HG02970 (cell line): ENCODE results near the gene TSPEAR.
"Not testable (repeated sequence)": the region's sequence is repeated elsewhere in the genome, so short reads cannot be mapped to it uniquely, and the experiment has no call there.

Experiments
- ATAC-seq: cut with Tn5 transposase; IDR thresholded peaks from one replicate; pipeline ENCODE4 v1.9.1; 2021; ENCODE audit warnings: mild to moderate bottlenecking, moderate library complexity, moderate number of reproducible peaks; ENCODE audit not compliant: unreplicated experiment, low FRiP score

TSPEAR gene

DNA sequence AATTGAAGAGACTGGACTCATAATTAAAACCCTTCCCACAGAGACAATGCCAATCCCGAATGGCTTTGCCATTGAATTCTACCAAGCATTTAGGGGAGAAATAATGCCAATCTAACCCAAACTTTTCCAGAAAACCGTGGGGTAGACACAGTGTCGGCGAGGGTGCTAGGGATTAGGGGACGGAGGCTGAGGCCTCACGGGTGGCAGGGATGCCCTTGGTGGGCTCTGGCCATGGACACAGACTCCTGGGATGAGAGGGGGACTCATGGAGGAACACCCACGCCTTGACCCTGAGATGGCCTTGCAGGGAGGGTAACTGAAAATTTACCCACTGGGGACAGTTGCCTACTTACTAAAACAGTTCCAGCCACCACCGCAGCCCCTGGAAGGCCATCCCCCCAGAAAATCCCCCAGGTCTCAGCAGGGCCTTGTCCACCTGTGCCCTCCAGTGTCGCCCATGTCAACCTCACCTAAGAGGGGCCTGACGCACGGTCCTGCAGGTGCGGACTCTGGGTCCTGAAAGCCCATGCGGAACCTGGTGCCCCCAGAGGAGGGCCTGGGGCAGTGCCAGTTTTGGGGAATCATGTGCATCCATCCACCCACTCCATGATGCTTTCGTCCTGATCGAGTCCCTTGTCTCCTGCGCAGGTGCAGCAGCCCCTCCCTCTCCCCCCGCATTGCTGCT lies 132.9 kb downstream of the TSPEAR start:
- ATAC-seq: no peak

DNA sequence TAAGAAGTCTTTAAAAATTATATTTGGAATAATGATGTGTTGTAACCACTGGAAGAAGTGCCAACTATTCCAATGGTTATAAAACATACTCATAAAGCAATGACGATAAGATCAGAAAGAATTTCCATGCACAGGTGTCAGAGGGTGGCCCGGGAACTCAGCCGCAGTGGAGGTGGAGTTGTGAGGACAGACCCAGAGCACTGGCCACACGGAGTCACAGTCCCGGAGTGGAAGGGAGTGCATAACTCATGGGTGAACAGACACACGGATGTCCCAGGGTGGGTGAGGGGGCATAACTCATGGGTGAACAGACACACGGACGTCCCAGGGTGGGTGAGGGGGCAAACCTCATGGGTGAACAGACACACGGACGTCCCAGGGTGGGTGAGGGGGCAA lies 135.3 kb downstream of the TSPEAR start:
- no peak for ATAC-seq

DNA sequence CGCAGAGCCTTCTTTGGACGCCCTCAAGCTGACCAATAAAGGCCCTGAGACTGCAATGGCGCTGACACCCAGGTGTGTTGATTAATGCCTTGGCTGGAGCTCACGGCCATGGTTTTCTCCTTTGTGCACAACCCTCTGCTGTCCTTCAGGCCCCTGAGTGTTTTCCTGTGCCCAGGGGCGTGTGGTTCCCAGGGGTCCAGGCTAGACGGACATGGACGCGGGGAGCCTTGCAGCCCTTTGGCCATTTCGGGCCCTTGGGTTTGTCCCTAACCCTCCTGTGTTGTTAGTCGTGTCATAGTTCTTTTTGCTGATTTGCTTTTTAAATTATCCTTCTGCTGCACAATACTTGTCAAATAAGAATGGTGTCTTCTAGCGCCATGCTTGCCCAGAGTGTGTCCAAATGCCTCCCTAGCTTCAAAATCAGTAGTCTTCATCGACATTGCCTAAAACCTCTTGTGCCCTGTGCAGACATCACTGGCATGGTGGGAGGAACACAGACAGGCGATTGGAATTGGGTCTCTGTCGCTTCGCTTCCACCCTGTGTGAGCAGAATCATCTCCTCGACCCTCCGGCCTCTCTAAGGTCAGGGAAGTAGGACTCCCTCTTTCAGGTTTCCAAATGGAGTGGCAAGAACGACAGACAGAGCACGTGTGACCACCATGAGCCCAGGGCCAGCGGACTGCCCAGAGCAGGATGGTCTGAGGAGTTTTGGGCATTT lies 135.9 kb downstream of the TSPEAR start:
- ATAC-seq: no peak

DNA sequence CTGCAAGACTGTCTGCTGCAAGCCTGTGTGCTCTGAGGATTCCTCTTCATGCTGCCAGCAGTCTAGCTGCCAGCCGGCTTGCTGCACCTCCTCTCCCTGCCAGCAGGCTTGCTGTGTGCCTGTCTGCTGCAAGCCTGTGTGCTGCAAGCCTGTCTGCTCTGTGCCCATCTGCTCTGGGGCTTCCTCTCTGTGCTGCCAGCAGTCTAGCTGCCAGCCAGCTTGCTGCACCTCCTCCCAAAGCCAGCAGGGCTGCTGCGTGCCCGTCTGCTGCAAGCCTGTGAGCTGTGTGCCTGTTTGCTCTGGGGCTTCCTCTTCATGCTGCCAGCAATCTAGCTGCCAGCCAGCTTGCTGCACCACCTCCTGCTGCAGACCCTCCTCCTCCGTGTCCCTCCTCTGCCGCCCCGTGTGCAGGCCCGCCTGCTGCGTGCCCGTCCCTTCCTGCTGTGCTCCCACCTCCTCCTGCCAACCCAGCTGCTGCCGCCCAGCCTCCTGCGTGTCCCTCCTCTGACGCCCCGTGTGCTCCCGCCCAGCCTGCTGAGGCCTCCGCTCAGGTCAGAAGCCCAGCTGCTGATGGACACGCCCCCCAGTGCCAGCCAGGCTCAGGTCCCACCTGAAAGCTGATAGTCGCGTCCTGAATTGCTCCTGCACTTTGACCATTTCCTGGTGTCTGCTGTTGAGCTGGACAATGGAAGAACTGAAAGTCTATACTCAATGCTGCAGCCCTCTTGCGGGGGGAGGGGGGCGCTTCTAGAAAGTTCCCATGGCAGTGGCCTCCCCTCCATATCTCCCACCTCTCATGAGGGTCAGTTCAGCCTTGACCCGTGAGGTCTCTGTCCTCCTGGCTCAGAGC lies 136.7 kb downstream of the TSPEAR start:
- ATAC-seq: no peak

DNA sequence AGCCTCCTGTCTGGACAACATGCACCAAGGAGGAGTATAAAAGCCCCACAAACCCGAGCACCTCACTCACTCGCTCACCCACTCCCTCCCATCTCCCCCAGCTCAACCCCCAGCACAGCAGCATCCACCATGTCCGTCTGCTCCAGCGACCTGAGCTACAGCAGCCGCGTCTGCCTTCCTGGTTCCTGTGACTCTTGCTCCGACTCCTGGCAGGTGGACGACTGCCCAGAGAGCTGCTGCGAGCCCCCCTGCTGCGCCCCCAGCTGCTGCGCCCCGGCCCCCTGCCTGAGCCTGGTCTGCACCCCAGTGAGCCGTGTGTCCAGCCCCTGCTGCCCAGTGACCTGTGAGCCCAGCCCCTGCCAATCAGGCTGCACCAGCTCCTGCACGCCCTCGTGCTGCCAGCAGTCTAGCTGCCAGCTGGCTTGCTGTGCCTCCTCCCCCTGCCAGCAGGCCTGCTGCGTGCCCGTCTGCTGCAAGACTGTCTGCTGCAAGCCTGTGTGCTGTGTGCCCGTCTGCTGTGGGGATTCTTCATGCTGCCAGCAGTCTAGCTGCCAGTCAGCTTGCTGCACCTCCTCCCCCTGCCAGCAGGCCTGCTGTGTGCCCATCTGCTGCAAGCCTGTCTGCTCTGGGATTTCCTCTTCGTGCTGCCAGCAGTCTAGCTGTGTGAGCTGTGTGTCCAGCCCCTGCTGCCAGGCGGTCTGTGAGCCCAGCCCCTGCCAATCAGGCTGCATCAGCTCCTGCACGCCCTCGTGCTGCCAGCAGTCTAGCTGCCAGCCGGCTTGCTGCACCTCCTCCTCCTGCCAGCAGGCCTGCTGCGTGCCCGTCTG lies 137.5 kb downstream of the TSPEAR start, which contains the start of gene KRTAP10-4:
KRTAP10-4 (plus strand) TSS at position 100 of the 827 bp plus-strand sequence; CDS start at position 130, 30 bp downstream.
- ATAC-seq: not testable (repeated sequence)

DNA sequence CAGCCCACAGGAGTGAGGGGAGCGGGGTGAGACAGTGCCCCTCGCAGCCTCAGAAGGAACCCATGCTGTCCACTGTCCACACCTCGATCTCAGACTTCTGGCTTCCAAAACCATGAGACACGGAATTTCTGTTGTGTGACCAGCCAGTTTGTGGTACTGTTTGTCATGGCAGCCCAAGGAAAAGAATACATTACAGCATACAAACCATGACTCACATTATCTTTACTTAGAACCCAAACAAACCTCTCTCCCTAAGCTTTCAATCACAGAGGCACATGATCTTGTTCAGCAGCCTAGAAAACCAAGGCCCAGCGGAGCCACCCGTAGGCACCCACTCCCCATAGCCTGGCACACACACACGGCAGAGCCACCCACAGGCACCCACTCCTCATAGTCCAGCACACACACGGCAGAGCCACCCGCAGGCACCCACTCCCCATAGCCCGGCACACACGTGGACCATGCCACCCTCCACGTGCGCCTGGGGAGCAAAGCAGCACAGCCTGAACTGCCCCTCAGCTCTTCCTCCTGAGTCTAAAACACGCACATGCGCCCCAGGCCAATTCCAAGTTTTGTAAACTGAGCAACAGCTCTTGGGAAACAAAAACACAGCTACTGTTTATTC lies 138.3 kb downstream of the TSPEAR start:
- no peak for ATAC-seq

DNA sequence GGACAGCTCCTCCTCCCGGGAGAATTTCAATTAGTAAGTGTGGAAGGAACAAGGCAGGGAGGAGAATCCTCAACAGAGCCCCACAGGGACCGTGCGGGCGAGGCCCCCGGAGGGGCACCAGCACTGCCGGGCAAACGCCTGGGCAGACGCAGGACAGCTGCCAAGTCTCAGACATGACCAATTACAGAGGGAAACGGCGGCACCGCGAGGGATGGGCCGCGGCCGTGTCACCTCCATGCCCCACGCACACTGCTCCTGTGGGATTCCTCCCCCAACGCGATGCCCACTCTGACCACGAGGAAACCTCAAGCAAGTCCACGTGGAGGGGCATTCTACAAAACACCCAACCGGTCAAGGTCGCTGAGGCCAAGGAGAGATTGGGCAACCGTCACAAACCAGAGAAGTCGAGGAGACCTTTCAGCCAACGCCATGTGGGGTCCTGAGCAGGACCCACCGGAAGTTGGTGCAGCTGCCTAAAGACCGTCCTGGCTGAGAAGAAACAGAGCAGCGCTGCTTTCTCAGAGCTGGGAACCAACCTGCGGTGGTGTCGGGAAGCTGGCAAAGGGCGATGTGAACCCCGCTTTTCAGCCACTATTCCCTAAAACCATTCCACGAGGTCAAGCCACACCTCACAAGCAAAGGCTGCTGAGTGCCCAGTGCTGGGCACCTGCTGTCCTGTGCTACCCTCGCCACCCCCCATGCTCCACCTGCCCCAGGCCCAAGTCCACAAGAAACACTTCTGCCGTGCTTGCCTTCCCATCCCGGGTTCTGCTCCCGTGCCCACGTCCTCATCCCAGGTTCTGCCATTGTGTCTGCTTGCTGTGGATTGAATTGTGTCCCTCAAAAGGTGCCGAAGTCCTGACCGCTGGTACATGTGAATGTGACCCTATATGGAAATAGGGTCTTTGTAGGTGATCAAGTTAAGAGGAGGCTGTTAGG lies 139.3 kb downstream of the TSPEAR start:
- no peak for ATAC-seq

DNA sequence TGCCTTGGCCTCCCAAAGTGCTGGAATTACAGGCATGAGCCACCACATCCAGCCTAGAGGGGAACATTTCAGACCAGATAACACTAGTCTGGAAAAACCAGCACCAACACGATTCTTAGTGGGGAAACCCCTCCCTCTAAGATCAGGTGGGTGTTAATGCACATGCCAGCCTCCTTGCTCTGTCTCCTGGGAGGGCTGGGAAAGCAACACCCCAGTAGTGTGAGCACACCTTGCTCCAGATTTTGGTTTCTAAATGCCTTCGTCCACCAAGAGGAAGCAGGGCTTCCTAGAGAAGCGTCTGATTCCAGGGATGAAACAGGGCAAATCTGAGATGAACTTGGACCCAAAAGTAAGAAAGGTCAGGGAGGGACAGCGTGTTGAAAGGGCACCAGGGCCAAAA lies 140.1 kb downstream of the TSPEAR start:
- no peak for ATAC-seq

DNA sequence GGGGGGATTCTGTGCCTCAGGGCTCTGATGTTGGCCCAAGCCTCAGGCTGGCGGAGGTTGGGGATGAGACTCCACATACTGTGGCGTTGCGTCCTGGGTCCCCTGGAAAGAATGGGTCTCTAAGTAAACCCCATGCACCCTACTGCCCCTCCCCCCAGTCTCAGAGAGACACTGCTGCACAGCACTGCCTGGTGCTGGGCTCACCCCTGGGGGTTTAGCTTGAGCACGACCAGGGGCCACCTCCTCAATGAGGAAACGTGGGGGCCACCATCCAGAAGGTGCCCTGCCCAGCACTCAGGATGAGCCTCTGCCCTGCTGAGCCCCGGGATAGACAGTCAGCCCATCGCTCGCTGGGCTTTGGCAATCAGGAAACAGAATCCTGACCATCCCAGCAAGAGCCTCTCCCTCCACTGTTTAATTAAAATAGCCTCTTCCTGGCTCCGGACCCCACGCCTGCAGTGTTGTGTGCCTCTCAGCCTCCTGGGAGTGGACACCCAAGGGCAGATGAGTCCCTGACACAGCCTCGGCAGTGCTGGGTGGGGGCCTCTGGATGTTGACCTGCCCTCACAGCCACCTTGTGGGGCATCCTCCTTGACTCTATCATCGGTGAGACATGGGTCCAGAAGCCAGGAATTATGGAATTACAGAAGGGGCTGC lies 141.4 kb downstream of the TSPEAR start:
- ATAC-seq: no peak

DNA sequence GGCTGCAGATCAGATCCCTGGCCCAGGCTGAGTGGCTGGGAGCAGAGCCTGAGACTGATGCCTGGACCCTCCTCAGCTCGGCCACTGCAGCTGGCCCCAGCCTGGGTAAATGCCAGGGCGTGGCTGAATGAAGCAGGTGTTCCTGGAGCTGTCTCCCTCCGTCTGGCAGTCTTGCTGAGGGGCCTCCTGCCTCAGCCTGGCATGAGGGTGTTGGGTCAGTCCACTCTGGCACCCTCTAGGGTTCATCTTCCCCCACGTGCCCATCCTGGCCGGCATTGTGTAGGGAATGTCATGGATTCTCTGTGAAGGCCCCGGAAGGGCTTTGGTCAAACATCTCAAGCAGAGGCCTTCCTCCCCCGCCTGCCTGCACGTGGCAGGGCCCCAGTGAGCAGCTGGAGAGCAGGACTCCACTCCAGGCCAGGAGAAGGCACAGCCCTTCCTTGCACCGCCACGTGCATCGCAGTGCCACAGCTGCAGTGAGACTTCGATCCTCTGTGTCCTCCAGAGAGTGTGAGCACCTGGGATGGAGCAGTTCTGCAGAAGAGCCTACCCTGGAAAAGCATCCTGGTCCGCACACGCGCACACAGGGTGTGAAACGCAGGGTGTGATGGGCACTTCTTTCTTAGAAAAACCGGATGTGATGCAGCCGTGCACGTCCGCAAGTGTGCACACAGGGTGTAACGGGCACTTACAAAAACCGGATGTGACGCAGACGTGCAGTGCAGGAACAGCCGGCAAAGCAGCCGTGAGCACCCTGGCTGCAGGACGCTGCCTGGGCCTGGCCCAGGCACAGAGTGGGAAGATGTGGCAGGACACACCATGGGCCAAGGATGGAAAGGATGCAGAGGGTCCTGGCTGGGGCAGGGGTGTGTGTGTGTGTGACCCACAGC lies 142.5 kb downstream of the TSPEAR start:
- no peak for ATAC-seq

DNA sequence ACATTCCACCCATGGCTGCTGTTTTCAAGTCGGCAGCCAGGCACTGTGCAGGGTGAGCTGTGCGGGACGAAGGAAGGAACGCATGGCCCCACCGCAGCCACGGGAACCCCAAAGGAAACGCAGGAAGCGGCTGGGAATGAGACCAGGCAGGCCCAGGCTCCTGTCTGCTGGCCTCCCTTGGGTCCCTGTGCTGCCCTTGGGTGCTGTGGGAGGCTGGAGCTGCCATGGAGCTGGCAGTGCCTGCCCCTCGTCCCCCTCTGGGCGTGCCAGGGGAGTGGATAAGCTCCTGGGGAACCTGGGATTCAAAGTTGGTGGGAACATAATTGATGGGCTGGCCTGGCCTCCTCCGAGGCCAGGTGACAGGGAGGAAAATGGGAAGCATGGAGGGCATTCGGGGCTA lies 143.1 kb downstream of the TSPEAR start:
- ATAC-seq: no peak

DNA sequence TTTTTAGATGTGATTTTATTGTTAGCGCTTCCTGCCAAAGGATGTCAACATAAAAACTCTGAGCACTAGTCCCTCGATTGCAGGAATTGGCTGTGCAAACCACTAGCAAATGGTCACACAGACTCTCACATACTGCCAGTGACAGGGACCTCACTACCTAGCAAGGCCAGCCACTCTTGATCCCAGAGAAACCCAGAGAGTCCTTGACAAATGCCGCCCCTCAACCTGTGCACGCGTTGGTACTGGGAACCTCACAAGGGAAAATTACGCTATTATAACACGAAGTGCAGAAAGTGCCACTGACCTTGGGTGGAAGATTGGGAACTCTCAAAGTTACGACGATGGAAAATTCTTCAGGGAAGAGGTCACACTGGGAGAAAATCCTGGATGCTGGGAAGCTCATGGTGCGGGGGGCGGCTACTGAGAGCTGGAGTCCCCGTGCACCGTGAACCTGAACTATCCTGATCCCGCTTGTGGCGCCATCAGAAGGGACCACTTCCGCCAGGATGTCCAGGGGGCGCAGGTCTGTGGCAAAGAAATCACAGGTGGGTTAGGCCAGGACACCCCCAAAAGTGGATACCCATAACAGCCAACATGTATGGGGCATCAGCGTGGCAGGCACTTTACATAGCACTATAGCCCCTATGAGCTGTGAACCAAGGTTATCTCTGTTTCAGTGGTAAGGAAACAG lies 143.7 kb downstream of the TSPEAR start:
- ATAC-seq: no peak

DNA sequence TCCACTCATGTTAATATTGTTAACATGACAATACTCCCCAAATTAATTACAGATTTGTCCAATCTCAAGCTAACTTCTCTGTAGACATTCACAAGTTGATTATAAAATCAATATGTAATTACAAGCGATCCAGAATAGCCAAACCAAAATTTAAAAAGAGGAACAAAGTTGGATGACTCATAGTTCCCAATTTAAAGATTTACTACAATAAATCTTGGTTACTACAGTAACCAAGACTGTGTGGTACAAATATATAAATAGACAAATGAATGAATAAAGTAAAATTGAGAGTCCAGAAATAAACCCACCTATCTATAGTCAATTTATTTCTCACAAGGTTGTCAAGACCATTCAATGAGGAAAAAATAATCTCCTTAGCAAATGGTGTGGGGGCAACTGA lies 145.0 kb downstream of the TSPEAR start:
- ATAC-seq: no peak

DNA sequence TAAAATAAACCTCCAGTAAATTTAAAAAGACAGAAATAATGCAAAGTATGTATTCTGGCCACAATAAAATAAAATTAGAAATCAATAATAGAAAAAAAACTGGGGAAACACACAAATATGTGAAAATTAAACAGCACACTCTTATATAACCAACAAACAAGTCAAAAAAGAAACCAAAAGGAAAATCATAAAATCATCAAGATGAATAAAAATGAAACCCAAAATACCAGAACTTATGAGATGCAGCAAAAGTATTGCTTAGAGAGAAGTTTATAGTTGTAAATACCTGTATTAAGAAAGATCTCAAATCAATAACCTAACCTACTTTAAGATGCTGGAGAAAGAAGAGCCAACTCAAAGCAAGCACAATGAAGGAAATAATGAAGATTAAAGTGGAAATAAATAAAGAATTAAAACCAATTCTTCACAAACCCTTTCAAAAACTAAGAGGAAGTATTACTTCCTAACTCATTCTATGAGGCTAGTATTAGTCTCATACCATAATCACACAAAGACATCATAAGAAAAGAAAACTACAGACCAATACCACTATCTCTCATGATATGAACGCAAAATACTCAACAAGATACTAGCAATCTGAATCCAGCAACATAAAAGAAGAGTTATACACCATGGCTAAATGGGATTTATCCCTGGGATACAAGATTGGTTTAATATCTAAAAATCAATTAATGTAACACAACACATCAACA lies 146.3 kb downstream of the TSPEAR start:
- ATAC-seq: no peak

DNA sequence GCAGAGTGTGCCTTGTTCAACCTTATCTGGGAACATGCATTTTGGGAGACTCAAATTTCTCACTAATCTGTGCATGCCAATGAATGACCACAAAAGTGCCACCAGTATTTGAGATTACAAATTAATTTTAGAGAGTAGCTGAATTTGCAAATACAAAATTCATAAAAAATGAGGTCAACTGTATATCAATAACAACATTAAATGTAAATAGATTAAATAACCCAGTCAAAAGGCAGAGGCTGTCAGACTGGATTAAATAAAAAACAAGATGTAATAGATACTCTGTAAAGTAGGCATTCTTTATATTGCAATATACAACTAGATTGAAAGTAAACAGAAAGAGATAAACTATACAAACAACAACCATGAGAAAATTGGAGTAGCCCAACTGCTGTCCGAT lies 147.3 kb downstream of the TSPEAR start:
- ATAC-seq: no peak

DNA sequence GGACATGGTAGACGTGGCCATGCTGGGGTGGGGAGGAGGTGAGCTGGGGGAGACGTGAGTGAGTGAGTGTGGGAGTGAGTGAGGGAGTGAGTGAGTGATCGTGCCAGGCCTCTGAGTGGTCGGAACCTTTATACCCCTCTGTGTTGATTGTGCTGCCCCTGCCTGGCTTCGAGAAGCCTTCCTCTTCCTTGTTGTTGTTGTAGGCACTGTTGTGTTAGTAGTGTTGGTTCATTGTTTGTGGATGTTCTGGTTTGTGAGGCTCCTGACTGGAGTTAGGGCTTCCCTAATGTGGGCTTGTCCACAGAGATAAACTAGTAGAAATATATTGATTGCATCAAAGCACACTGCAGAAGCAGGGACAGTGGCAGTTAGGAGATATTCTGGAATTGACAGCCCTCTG lies 152.7 kb downstream of the TSPEAR start, which contains the start of gene KRTAP10-3:
KRTAP10-3 (minus strand) TSS at position 101 of the 400 bp plus-strand sequence; CDS start at position 21, 80 bp downstream.
- no peak for ATAC-seq
